DOHH2 (cell line): Measurements from ENCODE around the gene KIF18A.
A peak's percentile ranks its signal among the peaks of the same experiment; 100 is the strongest.

Source experiments
- H3F3A ChIP-seq: fragments of 200-600 bp; sonication (generic), shearing (Covaris generic); 2 replicates; pipeline ENCODE4 v1.6.0; 2016; ENCODE audit warnings: antibody characterized with exemption, mild to moderate bottlenecking; ENCODE audit not compliant: control insufficient read depth, insufficient read depth
- H3K27ac ChIP-seq: fragments of 200-600 bp; sonication (generic); 2 replicates; pipeline ENCODE4 v1.5.1; 2014; ENCODE audit warnings: low read depth, mild to moderate bottlenecking, low read length, moderate library complexity
- H3K27me3 ChIP-seq: fragments of 200-600 bp; sonication (generic); 2 replicates; pipeline ENCODE4 v1.6.1; 2014; ENCODE audit warnings: mild to moderate bottlenecking, low read length, mixed read lengths; ENCODE audit not compliant: control insufficient read depth
- H3K36me3 ChIP-seq: fragments of 200-600 bp; sonication (generic); 2 replicates; pipeline ENCODE4 v1.6.1; 2014; ENCODE audit warnings: mild to moderate bottlenecking, low read length, moderate library complexity, mixed read lengths; ENCODE audit not compliant: control insufficient read depth
- H3K4me1 ChIP-seq: fragments of 200-600 bp; sonication (generic); 2 replicates; pipeline ENCODE4 v1.6.1; 2014; ENCODE audit warnings: mild to moderate bottlenecking, low read length, mixed read lengths; ENCODE audit not compliant: control insufficient read depth
- H3K4me2 ChIP-seq: fragments of 200-600 bp; sonication (generic); 2 replicates; pipeline ENCODE4 v1.6.0; 2014; ENCODE audit warnings: mild to moderate bottlenecking, low read length, moderate library complexity
- H3K4me3 ChIP-seq: fragments of 200-600 bp; sonication (generic); 2 replicates; pipeline ENCODE4 v1.5.1; 2014; ENCODE audit warnings: mild to moderate bottlenecking, low read length, mixed read lengths
- H3K79me2 ChIP-seq: fragments of 200-600 bp; sonication (generic); 2 replicates; pipeline ENCODE4 v1.6.1; 2014; ENCODE audit warnings: mild to moderate bottlenecking, low read length, mixed read lengths; ENCODE audit not compliant: control insufficient read depth
- H3K9me2 ChIP-seq: fragments of 200-600 bp; sonication (generic); replicated peaks from 2 replicates; pipeline ENCODE4 v1.6.1; 2014; ENCODE audit warnings: mild to moderate bottlenecking, low read length, mixed read lengths; ENCODE audit not compliant: control insufficient read depth
- H3K9me3 ChIP-seq: fragments of 200-600 bp; sonication (generic); 2 replicates; pipeline ENCODE4 v1.6.1; 2014; ENCODE audit warnings: antibody characterized with exemption, low read length, mixed read lengths; ENCODE audit not compliant: control insufficient read depth, insufficient read depth
- H4K20me1 ChIP-seq: fragments of 200-600 bp; sonication (generic); 2 replicates; pipeline ENCODE4 v1.6.0; 2014; ENCODE audit warnings: low read depth, mild to moderate bottlenecking, antibody characterized with exemption, low read length, moderate library complexity; ENCODE audit not compliant: control insufficient read depth, insufficient read depth
- EZH2phosphoT487 ChIP-seq: fragments of 200-600 bp; sonication (generic); IDR thresholded peaks from 2 replicates; pipeline ENCODE4 v1.6.1; 2017; ENCODE audit warnings: borderline replicate concordance, mild to moderate bottlenecking, antibody characterized with exemption, low read length, moderate library complexity, mixed read lengths
- TF ChIP-seq, protein P1 (sequence below): fragments of 200-600 bp; sonication (generic); IDR thresholded peaks from one replicate; pipeline ENCODE4 v1.5.1; 2014; ENCODE audit warnings: antibody characterized with exemption, mild to moderate bottlenecking, low read depth, low read length; ENCODE audit not compliant: poor library complexity, severe bottlenecking

Gene KIF18A

DNA sequence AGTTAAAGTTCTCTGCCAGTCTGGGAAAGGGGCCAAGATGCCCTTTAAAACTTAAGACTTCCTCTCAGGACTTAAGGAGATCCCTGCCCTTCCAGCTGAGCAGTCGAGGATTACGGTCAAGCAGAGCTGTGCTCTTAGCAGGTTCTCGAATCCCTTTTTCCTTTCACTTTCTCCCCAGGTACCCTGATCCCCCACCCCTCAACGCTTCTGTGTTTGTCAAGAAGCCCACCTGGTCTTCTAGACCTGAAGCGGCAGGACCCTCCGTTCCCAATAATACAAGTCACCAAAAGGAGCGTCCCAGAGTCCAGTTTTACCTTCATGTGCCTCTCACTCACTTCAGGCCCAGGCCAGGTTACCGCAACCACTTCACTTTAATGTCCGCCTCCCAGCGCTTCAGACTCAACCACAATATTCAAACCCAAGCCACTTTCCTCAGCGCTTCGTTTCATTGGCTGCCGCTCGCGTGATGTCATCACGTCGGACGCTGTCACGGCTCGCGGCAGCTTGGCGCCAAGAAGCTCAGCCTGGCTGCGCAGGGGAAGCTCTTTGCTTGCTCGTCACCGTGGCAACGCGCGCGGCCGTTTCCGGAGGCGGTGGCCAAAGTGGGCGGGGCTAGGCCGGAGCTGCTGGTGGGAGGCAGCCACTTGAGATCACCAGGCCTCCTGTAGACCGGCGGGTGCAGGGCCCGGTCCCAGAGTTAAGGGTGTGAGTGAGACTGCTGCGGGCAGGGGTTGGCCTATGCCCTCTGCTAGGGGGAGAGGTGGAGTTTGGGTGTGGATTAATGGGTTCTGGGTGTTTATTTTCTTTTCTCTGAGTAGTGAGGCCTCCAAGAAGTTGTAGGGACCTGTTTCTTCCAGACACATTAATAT is at the start of gene KIF18A, which contains the start of gene METTL15:
Gene KIF18A, minus strand, starts transcription at position 407 of the 869 bp plus-strand sequence. CDS start 10,209 bp downstream, outside the sequence.
Gene METTL15, plus strand, starts transcription at position 639 of the 869 bp plus-strand sequence. CDS start 4,947 bp downstream, outside the sequence.
- TF ChIP-seq, protein P1, sequence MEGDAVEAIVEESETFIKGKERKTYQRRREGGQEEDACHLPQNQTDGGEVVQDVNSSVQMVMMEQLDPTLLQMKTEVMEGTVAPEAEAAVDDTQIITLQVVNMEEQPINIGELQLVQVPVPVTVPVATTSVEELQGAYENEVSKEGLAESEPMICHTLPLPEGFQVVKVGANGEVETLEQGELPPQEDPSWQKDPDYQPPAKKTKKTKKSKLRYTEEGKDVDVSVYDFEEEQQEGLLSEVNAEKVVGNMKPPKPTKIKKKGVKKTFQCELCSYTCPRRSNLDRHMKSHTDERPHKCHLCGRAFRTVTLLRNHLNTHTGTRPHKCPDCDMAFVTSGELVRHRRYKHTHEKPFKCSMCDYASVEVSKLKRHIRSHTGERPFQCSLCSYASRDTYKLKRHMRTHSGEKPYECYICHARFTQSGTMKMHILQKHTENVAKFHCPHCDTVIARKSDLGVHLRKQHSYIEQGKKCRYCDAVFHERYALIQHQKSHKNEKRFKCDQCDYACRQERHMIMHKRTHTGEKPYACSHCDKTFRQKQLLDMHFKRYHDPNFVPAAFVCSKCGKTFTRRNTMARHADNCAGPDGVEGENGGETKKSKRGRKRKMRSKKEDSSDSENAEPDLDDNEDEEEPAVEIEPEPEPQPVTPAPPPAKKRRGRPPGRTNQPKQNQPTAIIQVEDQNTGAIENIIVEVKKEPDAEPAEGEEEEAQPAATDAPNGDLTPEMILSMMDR, result no peak
- Histone ChIP-seq H3F3A (0 out of 2 replicates have a peak, but pooled peaks cover 4% of the 10 kb centered on the region), H3K4me1 (peaks cover 43% of the 10 kb centered on the region), H3K27me3 (no peaks in the 10 kb centered on the region), H3K27ac (peak within 1 kb of the TSS; percentile 71), H4K20me1 (no peaks in the 10 kb centered on the region), H3K4me2 (peak within 1 kb of the TSS; percentile 83), H3K9me2 (no peaks in the 10 kb centered on the region), H3K4me3 (peak within 1 kb of the TSS; percentile 89), H3K79me2 (peaks cover 94% of the 10 kb centered on the region), H3K9me3 (no peaks in the 10 kb centered on the region), H3K36me3 (peaks cover 23% of the 10 kb centered on the region)

DNA sequence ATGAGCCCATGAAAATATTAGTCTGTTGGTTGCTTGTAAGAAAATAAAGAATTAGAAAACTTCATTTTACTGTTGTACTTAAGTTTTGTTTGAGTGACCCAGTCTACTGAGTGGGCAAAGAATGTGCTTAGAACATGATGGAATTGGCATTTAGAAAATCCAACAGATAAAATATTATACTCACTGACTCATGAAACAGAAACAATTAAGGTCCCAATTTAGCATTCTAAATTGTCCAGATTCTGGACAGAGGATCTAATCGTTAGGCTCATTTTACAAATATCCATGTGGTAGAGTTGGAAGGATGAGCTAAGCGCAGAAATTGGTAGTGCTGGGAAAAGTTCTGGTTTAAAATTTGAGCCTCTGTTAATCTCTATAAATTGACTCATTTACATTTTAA is 45.6 kb upstream of the KIF18A start:
- Histone ChIP-seq H3F3A (no peaks in the 10 kb centered on the region), H3K36me3 (peaks cover 15% of the 10 kb centered on the region), H4K20me1 (no peaks in the 10 kb centered on the region), H3K4me3 (no peak overlapping the region), H3K4me2 (no peak overlapping the region), H3K27ac (no peak overlapping the region), H3K79me2 (no peaks in the 10 kb centered on the region), H3K27me3 (no peaks in the 10 kb centered on the region), H3K4me1 (no peaks in the 10 kb centered on the region), H3K9me3 (no peaks in the 10 kb centered on the region), H3K9me2 (no peaks in the 10 kb centered on the region)
- no peak for TF ChIP-seq EZH2phosphoT487
- TF ChIP-seq, protein P1, result no peak

DNA sequence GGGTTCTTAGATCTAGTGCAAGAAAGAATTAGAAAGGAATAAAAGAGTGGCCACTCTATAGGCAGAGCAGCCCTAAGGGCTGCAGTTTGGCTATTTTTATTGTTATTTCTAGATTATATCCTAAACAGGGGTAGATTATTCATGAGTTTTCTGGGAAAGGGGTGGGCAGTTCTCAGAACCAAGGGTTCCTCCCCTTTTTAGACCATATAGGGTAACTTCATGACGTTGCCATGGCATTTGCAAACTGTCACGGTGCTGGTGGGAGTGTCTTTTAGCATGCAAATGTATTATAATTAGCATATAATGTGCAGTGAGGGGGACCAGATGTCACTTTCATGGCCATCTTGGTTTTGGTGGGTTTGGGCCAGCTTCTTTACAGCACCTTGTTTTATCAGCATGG is 44.8 kb upstream of the KIF18A start:
- no peak overlapping the region for H3K4me3 ChIP-seq
- peaks cover 6% of the 10 kb centered on the region; the same call in 1 of the 2 replicates for H3K36me3 ChIP-seq
- TF ChIP-seq EZH2phosphoT487, result no peak
- TF ChIP-seq, protein P1, result no peak
- H3K79me2 ChIP-seq, result no peaks in the 10 kb centered on the region
- no peaks in the 10 kb centered on the region for H3F3A ChIP-seq
- no peak overlapping the region for H3K4me2 ChIP-seq
- no peaks in the 10 kb centered on the region for H3K4me1 ChIP-seq
- H3K9me2 ChIP-seq, result no peaks in the 10 kb centered on the region
- no peaks in the 10 kb centered on the region for H3K9me3 ChIP-seq
- no peaks in the 10 kb centered on the region for H4K20me1 ChIP-seq
- H3K27me3 ChIP-seq, result no peaks in the 10 kb centered on the region
- H3K27ac ChIP-seq, result no peak overlapping the region
